ENCODE measurements around the gene MAP3K19. TPM values are rescaled to one million over a fixed set of nuclear protein-coding genes. Genes with fewer than 3 reads are reported as not detected.

MAP3K19 gene
- polyA plus RNA-seq, 1 donor: 0.01 TPM

DNA sequence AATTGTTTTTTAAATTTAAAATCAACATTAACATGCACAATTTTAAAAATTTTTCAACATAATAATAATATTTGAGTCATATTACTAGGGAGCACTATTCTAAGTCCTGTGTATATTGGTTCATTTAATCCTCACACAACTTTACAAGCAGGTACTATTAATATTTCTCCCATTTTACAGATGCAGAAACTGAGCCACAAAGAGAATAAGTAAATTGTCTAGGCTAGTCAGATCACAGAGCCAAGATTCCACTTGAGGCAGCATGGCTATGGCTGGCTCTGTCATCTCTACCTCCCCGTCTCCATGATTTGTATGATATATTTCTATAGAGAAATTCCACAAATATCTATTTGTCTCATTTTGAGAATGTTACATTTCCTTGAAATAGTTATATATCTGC lies 113.5 kb downstream of the MAP3K19 start:
- WGBS (ENCODE audit: insufficient coverage, low lambda C conversion rate): 100% methylated on average over 1 of the region's 1 CpG
- H3K9me3 ChIP-seq (ENCODE audit: control insufficient read depth, low read depth, low read length): no peaks in the 10 kb centered on the region
- no peak overlapping the region for H3K4me3 ChIP-seq (ENCODE audit: low read length)
- H3K36me3 ChIP-seq (ENCODE audit: control insufficient read depth, insufficient read depth, low read length): peaks cover 18% of the 10 kb centered on the region
- H3K4me1 ChIP-seq (ENCODE audit: control insufficient read depth, insufficient read depth, low read length): peaks cover 2% of the 10 kb centered on the region
- no peak for DNase-seq
- no peak overlapping the region for H3K27ac ChIP-seq (ENCODE audit: low read length)
- H3K27me3 ChIP-seq (ENCODE audit: control insufficient read depth, insufficient read depth, low read length): no peaks in the 10 kb centered on the region

DNA sequence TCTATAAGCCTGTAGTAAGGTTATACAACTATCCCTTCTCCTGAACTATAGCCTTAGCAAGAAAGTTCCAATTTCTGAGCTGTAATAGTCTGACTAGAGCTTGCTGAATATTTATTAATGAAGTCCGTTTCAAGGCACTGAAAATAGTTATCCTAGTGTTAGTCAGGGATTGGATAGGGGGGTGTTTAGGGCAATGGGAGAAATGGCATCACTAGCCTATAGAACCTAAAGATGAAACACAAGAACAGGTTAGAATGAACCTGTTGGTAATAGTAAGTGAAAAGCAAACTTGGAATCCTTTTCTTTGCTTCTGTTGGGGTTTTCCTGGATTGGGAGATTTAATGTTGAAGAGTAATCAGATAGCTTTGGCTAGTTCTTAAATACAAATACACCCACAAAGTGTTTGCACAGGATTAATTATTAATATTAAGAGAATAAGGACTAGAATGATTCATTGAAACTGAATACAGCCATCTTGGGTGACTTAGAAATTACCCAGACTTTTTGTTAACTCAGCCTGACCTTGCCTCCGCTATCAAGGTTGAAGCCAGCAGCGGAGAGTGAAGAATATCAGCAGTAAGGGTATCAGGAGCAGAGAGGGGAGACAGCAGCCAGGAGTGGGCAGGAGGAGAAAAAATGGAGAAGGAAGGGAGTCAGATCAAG lies 114.3 kb downstream of the MAP3K19 start:
- no peak for DNase-seq
- H3K4me1 ChIP-seq (ENCODE audit: control insufficient read depth, insufficient read depth, low read length): peaks cover 2% of the 10 kb centered on the region
- 69% methylated on average over 3 of the region's 3 CpGs for whole genome bisulfite sequencing (ENCODE audit: insufficient coverage, low lambda C conversion rate)
- no peak overlapping the region for H3K4me3 ChIP-seq (ENCODE audit: low read length)
- no peak overlapping the region for H3K27ac ChIP-seq (ENCODE audit: low read length)
- H3K9me3 ChIP-seq (ENCODE audit: control insufficient read depth, low read depth, low read length): no peaks in the 10 kb centered on the region
- H3K27me3 ChIP-seq (ENCODE audit: control insufficient read depth, insufficient read depth, low read length): no peaks in the 10 kb centered on the region
- H3K36me3 ChIP-seq (ENCODE audit: control insufficient read depth, insufficient read depth, low read length): peaks cover 15% of the 10 kb centered on the region

DNA sequence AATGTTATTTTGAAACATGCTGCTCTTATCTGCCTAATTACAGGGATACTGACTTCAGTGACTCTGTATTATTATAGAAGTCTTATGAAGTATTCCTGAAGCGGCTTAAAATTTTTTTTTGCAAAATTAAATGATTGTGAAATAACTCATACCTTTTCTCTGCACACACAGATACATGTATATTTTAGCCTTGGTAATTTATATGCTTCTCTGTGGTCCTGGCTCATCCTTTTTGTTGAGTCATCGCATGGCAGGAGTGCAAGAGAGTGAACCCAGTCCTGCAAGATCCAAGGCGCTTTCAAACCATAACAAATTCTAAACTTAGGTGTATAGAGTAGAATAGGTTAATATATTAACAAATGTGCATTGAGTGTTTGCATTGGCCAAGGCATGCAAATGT lies 120.1 kb downstream of the MAP3K19 start:
- no peak for DNase-seq
- Histone ChIP-seq H3K9me3 (ENCODE audit: control insufficient read depth, low read depth, low read length) (no peaks in the 10 kb centered on the region), H3K4me1 (ENCODE audit: control insufficient read depth, insufficient read depth, low read length) (no peaks in the 10 kb centered on the region), H3K27me3 (ENCODE audit: control insufficient read depth, insufficient read depth, low read length) (no peaks in the 10 kb centered on the region), H3K4me3 (ENCODE audit: low read length) (no peak overlapping the region), H3K36me3 (ENCODE audit: control insufficient read depth, insufficient read depth, low read length) (peaks cover 15% of the 10 kb centered on the region), H3K27ac (ENCODE audit: low read length) (no peak overlapping the region)
- 80% methylated on average over 1 of the region's 3 CpGs for WGBS (ENCODE audit: insufficient coverage, low lambda C conversion rate)

DNA sequence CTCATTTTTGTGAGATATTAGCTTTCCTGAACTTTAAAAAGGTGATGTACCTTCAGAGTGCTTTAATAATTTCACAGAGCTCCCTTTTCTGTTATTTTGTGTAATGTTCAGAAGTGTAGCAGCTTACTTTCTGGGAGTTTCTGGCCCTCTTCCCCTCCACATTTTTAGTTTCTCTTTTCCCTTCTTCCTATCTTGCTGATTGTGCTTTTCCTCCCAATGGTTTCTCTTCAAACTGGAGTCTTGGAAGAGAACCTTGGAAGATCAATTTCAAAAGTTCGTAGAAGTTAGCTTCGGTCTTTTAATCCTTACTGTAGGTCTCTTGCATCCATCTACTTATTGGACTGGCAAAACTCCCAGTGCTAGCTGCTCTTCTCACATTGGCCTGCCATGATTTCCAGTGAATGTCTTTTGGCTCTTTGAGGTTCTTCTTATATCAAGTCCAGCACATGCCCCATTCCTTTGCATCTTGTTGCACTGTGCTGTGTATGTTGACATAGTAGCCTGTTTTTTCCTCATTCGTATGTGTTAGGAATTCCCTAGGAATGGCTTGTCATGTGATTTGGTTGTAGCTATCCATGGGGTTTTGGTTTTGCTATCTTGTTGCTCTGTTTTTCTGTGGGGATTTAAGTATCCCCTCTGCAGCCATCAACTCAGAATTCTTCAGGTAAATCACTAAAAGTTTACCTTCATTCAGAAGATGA lies 120.9 kb downstream of the MAP3K19 start:
- Histone ChIP-seq H3K36me3 (ENCODE audit: control insufficient read depth, insufficient read depth, low read length) (peaks cover 10% of the 10 kb centered on the region), H3K9me3 (ENCODE audit: control insufficient read depth, low read depth, low read length) (no peaks in the 10 kb centered on the region), H3K4me1 (ENCODE audit: control insufficient read depth, insufficient read depth, low read length) (no peaks in the 10 kb centered on the region), H3K4me3 (ENCODE audit: low read length) (no peak overlapping the region), H3K27me3 (ENCODE audit: control insufficient read depth, insufficient read depth, low read length) (no peaks in the 10 kb centered on the region), H3K27ac (ENCODE audit: low read length) (no peak overlapping the region)
- 20% methylated on average over 1 of the region's 3 CpGs for WGBS (ENCODE audit: insufficient coverage, low lambda C conversion rate)
- DNase-seq: no peak

DNA sequence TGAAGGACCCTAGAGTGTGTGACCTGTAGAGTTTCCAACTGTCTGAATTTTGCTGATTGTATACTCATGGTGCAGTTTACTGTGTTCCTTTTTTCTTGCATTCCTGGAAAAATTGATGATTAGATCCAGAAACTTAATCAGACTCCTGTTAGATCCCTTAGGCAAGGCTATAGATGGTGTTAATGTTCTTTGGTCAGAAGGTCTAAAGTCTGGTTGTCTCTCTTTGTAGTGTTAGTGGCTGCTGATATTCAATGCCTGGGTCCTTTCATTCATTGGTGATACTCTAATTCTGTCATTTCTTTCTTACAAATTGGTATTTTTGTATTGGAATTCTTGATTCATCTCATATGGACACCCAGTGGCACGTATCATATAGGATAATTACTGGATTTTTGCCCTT lies 122.3 kb downstream of the MAP3K19 start:
- WGBS (ENCODE audit: insufficient coverage, low lambda C conversion rate): 100% methylated on average over 1 of the region's 1 CpG
- Histone ChIP-seq H3K27ac (ENCODE audit: low read length) (no peak overlapping the region), H3K4me3 (ENCODE audit: low read length) (no peak overlapping the region), H3K36me3 (ENCODE audit: control insufficient read depth, insufficient read depth, low read length) (peaks cover 10% of the 10 kb centered on the region), H3K27me3 (ENCODE audit: control insufficient read depth, insufficient read depth, low read length) (no peaks in the 10 kb centered on the region), H3K4me1 (ENCODE audit: control insufficient read depth, insufficient read depth, low read length) (no peaks in the 10 kb centered on the region), H3K9me3 (ENCODE audit: control insufficient read depth, low read depth, low read length) (no peaks in the 10 kb centered on the region)
- no peak for DNase-seq

DNA sequence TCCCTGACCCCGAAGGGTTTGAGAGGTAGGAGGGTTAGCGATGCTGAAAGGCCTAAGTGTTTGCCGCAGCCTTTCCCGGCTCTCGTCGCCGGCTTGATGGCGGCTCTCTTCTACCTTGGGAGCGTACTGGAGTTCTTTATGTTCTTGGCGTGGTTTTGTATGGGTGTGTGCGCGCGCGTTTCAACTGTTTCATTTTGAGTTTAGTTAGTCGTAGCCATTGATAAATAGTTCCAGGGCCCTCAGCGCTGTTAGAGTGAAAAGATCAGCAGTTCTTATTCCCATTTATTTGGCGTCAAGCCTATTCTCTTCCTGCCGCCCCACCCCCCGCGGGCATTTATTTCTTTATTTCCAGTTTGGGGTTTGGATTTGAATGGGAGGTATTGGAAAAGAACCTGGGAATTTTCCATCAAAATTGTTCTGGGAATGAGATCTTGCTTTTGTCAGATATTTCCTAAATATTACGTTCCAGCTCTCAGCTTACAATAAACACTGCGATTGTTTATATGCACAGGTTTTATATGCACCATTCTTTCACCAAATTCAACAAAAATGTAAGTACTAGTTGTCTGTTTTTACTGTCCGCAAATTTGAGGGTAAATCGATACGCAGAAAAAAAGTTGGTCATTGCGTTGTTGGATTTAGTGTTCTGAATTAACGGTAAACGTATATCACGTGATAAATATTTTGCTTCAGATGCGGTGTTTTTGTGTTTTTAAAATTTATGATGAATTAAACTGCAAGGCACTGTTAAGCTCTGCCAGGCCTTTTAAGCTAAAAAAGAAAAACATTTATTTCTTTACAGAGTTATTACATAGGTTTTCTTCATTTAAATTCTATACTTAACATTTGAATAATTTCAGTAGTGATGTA lies 127.7 kb downstream of the MAP3K19 start:
- H3K4me3 ChIP-seq (ENCODE audit: low read length): peak overlapping the region; percentile 97
- H3K9me3 ChIP-seq (ENCODE audit: control insufficient read depth, low read depth, low read length): no peaks in the 10 kb centered on the region
- DNase-seq: peak; percentile 9 to 10
- H3K4me1 ChIP-seq (ENCODE audit: control insufficient read depth, insufficient read depth, low read length): no peaks in the 10 kb centered on the region
- peak overlapping the region; percentile 89 for H3K27ac ChIP-seq (ENCODE audit: low read length)
- WGBS (ENCODE audit: insufficient coverage, low lambda C conversion rate): 0% methylated on average over 6 of the region's 30 CpGs
- no peaks in the 10 kb centered on the region for H3K27me3 ChIP-seq (ENCODE audit: control insufficient read depth, insufficient read depth, low read length)
- peaks cover 4% of the 10 kb centered on the region for H3K36me3 ChIP-seq (ENCODE audit: control insufficient read depth, insufficient read depth, low read length)

DNA sequence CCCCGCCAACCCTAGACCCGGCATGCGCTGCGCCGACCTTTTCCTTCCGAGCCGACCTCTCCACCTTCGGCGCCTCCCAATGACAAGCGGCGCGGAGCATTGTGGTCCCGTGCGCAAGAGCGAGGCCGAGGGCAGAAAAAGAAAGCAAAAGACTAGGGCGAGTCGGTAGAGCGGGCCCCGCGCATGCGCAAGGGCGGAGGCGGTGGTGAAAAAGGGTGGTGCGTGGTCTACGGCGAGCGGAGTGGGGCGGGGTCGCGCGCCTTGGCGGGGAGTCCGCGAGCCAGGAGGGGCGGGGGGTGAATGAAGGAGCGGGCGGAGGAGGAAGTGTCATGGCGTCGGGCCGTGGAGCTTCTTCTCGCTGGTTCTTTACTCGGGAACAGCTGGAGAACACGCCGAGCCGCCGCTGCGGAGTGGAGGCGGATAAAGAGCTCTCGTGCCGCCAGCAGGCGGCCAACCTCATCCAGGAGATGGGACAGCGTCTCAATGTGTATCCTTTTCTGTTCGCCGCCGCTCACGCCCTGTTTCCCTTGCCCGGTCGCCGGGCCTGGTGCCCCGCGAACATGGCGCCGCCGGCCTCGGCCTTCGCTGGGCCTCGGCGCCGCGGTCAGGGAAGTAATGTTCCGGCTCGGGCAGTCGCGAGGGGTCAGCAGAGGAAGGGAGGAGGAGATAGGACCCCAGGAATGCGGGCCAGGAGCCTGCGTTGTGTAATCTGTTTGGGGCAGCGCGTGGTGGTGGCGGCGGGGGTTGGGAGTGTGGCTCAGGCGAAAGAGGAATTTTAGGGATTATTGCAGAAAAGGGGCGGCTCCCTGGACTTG lies 128.5 kb downstream of the MAP3K19 start, which contains the start of gene CCNT2:
CCNT2 (plus strand) TSS at position 297 of the 815 bp plus-strand sequence; CDS start at position 330, 33 bp downstream.
- H3K27ac ChIP-seq (ENCODE audit: low read length): peak within 1 kb of the TSS; percentile 89
- no peaks in the 10 kb centered on the region for H3K4me1 ChIP-seq (ENCODE audit: control insufficient read depth, insufficient read depth, low read length)
- WGBS (ENCODE audit: insufficient coverage, low lambda C conversion rate): no CpG with 5 or more reads among the region's 83 CpGs
- no peaks in the 10 kb centered on the region for H3K27me3 ChIP-seq (ENCODE audit: control insufficient read depth, insufficient read depth, low read length)
- H3K36me3 ChIP-seq (ENCODE audit: control insufficient read depth, insufficient read depth, low read length): peaks cover 2% of the 10 kb centered on the region
- H3K4me3 ChIP-seq (ENCODE audit: low read length): peak within 1 kb of the TSS; percentile 97
- DNase-seq: peak; percentile 100
- no peaks in the 10 kb centered on the region for H3K9me3 ChIP-seq (ENCODE audit: control insufficient read depth, low read depth, low read length)

DNA sequence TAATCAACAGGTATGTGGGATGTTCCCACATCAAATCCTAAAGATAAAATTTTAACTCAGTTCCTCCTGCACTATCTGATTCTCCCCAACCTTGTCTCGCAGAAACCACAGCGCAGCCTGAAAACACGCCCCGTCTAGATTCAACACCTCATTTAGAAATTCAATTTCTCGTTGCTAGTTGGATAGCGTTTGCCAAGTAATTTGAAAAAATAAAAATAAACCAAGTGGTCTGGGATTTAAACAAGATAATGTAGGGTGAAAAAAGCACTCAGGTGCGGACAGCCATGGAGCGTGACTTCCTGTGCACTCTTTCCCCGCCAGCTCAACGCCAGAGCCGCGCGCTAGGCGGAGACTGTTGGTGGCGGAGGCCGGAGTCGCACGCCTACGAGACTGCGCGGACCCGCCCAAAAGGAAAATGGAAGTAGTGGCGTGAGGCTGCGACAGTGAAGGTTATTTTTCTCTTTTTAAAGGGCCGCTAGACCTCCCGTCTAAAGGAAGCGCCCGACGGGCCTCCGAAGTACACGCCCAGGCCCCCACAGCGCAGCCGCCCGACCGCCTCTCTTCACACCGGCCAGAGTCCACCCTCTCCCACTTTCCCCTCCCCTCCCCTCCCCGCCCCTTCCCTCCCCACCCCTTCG lies 129.2 kb downstream of the MAP3K19 start:
- Histone ChIP-seq H3K4me1 (ENCODE audit: control insufficient read depth, insufficient read depth, low read length) (no peaks in the 10 kb centered on the region), H3K9me3 (ENCODE audit: control insufficient read depth, low read depth, low read length) (peaks cover 6% of the 10 kb centered on the region), H3K27ac (ENCODE audit: low read length) (peak overlapping the region; percentile 89), H3K4me3 (ENCODE audit: low read length) (peak overlapping the region; percentile 53), H3K36me3 (ENCODE audit: control insufficient read depth, insufficient read depth, low read length) (no peaks in the 10 kb centered on the region), H3K27me3 (ENCODE audit: control insufficient read depth, insufficient read depth, low read length) (no peaks in the 10 kb centered on the region)
- DNase-seq: peak in 1 of 2 donors; percentile 99
- no CpG with 5 or more reads among the region's 38 CpGs for WGBS (ENCODE audit: insufficient coverage, low lambda C conversion rate)

DNA sequence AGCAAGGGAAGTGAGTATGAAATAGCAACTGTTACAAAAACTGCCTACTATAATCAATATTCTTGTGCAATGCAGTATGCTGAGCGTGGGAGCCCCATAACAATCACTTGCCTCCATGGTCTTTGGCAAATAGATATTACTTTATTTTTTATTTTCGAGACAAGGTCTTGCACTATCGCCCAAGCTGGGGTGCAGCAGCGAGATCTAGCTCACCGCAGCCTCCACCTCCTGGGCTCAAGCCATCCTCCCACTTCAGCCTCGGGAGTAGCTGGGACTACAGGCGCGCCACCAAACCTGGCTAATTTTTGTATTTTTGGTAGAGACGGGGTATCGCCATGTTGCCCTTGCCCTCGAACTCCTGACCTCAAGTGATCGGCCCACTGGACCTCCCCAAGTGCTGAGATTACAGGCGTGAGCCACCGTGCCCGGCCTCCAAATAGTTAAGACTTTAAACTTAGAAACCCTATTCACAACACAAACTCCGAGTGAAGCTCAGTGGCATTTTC lies 129.8 kb downstream of the MAP3K19 start:
- no CpG with 5 or more reads among the region's 16 CpGs for WGBS (ENCODE audit: insufficient coverage, low lambda C conversion rate)
- H3K27ac ChIP-seq (ENCODE audit: low read length): peak overlapping the region; percentile 89
- no peaks in the 10 kb centered on the region for H3K4me1 ChIP-seq (ENCODE audit: control insufficient read depth, insufficient read depth, low read length)
- H3K4me3 ChIP-seq (ENCODE audit: low read length): peak overlapping the region; percentile 53
- H3K36me3 ChIP-seq (ENCODE audit: control insufficient read depth, insufficient read depth, low read length): no peaks in the 10 kb centered on the region
- no peaks in the 10 kb centered on the region for H3K27me3 ChIP-seq (ENCODE audit: control insufficient read depth, insufficient read depth, low read length)
- peak in 1 of 2 donors; percentile 3 for DNase-seq
- peaks cover 6% of the 10 kb centered on the region for H3K9me3 ChIP-seq (ENCODE audit: control insufficient read depth, low read depth, low read length)
